Measurements from ENCODE around the gene PHKB.

GRCh38 chr16:47712276-47713224 lies 251.4 kb downstream of the PHKB start:
- TF ChIP-seq CTCF (IDR thresholded peaks at IDR 0.05; ENCODE audit: insufficient read depth, low read length) (no peak), POLR2AphosphoS5 (IDR thresholded peaks at IDR 0.05; ENCODE audit: low read depth) (no peak)
